ENCODE results near the gene APOL1. TPM values are rescaled to one million over a fixed set of nuclear protein-coding genes. Genes with fewer than 3 reads are reported as not detected.

Gene APOL1
- total and polyA plus RNA-seq, 2 of the 13 experiments (the other 11 are each of a cell fraction or from before 2014, with no cell fraction given) = 20.3 to 75.0 TPM

DNA sequence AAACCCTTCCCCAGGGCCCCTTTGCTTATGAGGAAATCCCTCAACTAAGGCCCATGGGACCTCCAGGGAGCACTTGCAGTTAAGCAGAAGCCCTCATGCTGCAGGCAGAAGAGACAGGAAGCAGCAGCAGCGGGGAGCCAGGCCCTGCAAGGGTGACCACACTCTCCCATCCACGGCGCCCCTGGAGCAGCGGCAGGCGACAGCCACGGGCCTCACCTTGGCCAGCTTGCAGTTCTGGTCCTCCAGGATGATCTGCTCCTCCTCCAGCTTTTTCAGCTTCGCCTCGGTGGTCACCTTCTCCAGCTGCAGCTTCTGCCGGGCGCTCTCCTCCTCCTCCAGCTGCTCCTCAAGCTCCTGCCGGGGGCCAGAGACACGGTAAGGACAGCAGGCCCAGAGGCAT lies 47.0 kb downstream of the APOL1 start:
- TF ChIP-seq TEAD3 (CRISPR knock-in tag; optimal IDR thresholded peaks at IDR 0.05; ENCODE audit: borderline replicate concordance) = no peak
- TF ChIP-seq SOX5 (CRISPR knock-in tag; IDR thresholded peaks at IDR 0.05; ENCODE audit: borderline replicate concordance) = no peak
- TF ChIP-seq, protein P1, sequence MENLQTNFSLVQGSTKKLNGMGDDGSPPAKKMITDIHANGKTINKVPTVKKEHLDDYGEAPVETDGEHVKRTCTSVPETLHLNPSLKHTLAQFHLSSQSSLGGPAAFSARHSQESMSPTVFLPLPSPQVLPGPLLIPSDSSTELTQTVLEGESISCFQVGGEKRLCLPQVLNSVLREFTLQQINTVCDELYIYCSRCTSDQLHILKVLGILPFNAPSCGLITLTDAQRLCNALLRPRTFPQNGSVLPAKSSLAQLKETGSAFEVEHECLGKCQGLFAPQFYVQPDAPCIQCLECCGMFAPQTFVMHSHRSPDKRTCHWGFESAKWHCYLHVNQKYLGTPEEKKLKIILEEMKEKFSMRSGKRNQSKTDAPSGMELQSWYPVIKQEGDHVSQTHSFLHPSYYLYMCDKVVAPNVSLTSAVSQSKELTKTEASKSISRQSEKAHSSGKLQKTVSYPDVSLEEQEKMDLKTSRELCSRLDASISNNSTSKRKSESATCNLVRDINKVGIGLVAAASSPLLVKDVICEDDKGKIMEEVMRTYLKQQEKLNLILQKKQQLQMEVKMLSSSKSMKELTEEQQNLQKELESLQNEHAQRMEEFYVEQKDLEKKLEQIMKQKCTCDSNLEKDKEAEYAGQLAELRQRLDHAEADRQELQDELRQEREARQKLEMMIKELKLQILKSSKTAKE (CRISPR knock-in tag; IDR thresholded peaks at IDR 0.05; ENCODE audit: borderline replicate concordance) = no peak
- no peak for TF ChIP-seq ZNF160 (CRISPR knock-in tag; IDR thresholded peaks at IDR 0.05)
- TF ChIP-seq, protein P2, sequence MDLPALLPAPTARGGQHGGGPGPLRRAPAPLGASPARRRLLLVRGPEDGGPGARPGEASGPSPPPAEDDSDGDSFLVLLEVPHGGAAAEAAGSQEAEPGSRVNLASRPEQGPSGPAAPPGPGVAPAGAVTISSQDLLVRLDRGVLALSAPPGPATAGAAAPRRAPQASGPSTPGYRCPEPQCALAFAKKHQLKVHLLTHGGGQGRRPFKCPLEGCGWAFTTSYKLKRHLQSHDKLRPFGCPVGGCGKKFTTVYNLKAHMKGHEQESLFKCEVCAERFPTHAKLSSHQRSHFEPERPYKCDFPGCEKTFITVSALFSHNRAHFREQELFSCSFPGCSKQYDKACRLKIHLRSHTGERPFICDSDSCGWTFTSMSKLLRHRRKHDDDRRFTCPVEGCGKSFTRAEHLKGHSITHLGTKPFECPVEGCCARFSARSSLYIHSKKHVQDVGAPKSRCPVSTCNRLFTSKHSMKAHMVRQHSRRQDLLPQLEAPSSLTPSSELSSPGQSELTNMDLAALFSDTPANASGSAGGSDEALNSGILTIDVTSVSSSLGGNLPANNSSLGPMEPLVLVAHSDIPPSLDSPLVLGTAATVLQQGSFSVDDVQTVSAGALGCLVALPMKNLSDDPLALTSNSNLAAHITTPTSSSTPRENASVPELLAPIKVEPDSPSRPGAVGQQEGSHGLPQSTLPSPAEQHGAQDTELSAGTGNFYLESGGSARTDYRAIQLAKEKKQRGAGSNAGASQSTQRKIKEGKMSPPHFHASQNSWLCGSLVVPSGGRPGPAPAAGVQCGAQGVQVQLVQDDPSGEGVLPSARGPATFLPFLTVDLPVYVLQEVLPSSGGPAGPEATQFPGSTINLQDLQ (CRISPR knock-in tag; IDR thresholded peaks at IDR 0.05) = no peak
- no peak for TF ChIP-seq SP4 (CRISPR knock-in tag; IDR thresholded peaks at IDR 0.05)
- no peak for TF ChIP-seq ZNF766 (CRISPR knock-in tag; IDR thresholded peaks at IDR 0.05; ENCODE audit: borderline replicate concordance)
- no peak for TF ChIP-seq EP300 (IDR thresholded peaks at IDR 0.05; ENCODE audit: low read depth in 2 of 2, low read length in 2 of 2)
- TF ChIP-seq EP300 (CRISPR knock-in tag; IDR thresholded peaks at IDR 0.05; ENCODE audit: borderline replicate concordance) = no peak
- no peak for TF ChIP-seq NFE2L1 (CRISPR knock-in tag; IDR thresholded peaks at IDR 0.05; ENCODE audit: borderline replicate concordance)
- no peak for TF ChIP-seq EHMT2 (IDR thresholded peaks at IDR 0.05; ENCODE audit: borderline replicate concordance, low read depth, low read length)
- TF ChIP-seq, protein P3, sequence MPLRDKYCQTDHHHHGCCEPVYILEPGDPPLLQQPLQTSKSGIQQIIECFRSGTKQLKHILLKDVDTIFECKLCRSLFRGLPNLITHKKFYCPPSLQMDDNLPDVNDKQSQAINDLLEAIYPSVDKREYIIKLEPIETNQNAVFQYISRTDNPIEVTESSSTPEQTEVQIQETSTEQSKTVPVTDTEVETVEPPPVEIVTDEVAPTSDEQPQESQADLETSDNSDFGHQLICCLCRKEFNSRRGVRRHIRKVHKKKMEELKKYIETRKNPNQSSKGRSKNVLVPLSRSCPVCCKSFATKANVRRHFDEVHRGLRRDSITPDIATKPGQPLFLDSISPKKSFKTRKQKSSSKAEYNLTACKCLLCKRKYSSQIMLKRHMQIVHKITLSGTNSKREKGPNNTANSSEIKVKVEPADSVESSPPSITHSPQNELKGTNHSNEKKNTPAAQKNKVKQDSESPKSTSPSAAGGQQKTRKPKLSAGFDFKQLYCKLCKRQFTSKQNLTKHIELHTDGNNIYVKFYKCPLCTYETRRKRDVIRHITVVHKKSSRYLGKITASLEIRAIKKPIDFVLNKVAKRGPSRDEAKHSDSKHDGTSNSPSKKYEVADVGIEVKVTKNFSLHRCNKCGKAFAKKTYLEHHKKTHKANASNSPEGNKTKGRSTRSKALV (CRISPR knock-in tag; IDR thresholded peaks at IDR 0.05) = no peak
- TF ChIP-seq FOSL1 (CRISPR knock-in tag; IDR thresholded peaks at IDR 0.05; ENCODE audit: borderline replicate concordance) = no peak
- TF ChIP-seq ZNF441 (CRISPR knock-in tag; IDR thresholded peaks at IDR 0.05; ENCODE audit: borderline replicate concordance) = no peak
- no peak overlapping the region for H3K4me3 ChIP-seq (replicated peaks in 1 of 3; ENCODE audit: insufficient read depth in 1 of 3, low read depth in 2 of 3, low read length in 3 of 3)
- 98% methylated on average over 7 of the region's 12 CpGs for WGBS (ENCODE audit: low lambda C conversion rate)
- peaks cover 69 to 91% of the 10 kb centered on the region in 2 experiments for H3K36me3 ChIP-seq (replicated peaks in 1 of 2; ENCODE audit: control insufficient read depth in 1 of 2, insufficient read depth in 2 of 2, low read length in 2 of 2)
- no peaks in the 10 kb centered on the region for H4K20me1 ChIP-seq (ENCODE audit: insufficient read depth, low read length)
- H3K9me3 ChIP-seq (ENCODE audit: low read length) = no peaks in the 10 kb centered on the region
- no peak overlapping the region for H3K27ac ChIP-seq (ENCODE audit: extremely low read length, insufficient read depth, low read length)
- DNase-seq (ENCODE audit: low spot score) (no peak), ATAC-seq (no peak), FAIRE-seq (no peak)
- H3K79me2 ChIP-seq (ENCODE audit: insufficient read depth, low read length) = no peaks in the 10 kb centered on the region
- in situ Hi-C loops (cut with HindIII; ENCODE audit: extremely low pct_ligation_motif_present, low pct_unique_long_range_greater_than_20kb) (loop anchor here (5.0 kb wide), 1 partner anchor 167 kb away; no protein-coding TSS in a partner anchor), intact Hi-C loops (cut with micrococcal nuclease; ENCODE audit: unreplicated experiment) (no loop called here)
- POLR2A ChIA-PET = no interaction called here
- CTCF ChIA-PET (ENCODE audit: low intra/inter-chr PET ratio, low total read pairs) = no interaction called here
- H3K9ac ChIP-seq (ENCODE audit: insufficient read depth, low read depth, low read length) = no peak overlapping the region
- no peaks in the 10 kb centered on the region for H3K4me1 ChIP-seq (ENCODE audit: insufficient read depth, low read length)
- H2AFZ ChIP-seq (ENCODE audit: low read length) = no peak overlapping the region
- no peak overlapping the region for H3K4me2 ChIP-seq (ENCODE audit: low read depth, low read length)
- no peaks in the 10 kb centered on the region for H3K27me3 ChIP-seq (ENCODE audit: control insufficient read depth in 1 of 2, insufficient read depth in 2 of 2, low read length in 2 of 2)
- no TSS peak for BruUV-seq (replicated peaks)
